NCI-H2196 (cell line): ENCODE data around the gene EBNA1BP2.
"Not testable (repeated sequence)": the region's sequence is repeated elsewhere in the genome, so short reads cannot be mapped to it uniquely, and the experiment has no call there.

Experiments used
- DNase-seq: peaks from one replicate; lab custom pipeline; 2025; ENCODE audit not compliant: unreplicated experiment; lab: John Stamatoyannopoulos, UW

The EBNA1BP2 gene

DNA sequence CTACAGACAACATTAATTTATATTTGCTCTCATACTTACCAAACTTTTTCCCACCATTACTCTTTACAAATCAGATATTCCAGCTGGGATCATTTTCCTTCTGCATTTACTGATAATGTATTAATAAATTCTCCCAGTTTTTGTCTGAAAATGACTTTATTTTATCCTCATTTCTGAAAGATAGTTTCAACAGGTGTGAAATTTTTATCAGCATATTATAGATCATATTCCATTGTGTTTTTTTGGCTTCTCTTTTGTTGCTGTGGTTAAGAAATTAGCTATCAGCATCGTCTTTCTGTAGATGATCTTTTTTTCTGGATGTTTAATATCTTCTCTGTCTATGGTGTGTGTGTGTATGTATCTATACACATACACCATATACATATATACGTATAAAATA lies 2.8 kb upstream of the EBNA1BP2 start:
- no peak for DNase-seq

DNA sequence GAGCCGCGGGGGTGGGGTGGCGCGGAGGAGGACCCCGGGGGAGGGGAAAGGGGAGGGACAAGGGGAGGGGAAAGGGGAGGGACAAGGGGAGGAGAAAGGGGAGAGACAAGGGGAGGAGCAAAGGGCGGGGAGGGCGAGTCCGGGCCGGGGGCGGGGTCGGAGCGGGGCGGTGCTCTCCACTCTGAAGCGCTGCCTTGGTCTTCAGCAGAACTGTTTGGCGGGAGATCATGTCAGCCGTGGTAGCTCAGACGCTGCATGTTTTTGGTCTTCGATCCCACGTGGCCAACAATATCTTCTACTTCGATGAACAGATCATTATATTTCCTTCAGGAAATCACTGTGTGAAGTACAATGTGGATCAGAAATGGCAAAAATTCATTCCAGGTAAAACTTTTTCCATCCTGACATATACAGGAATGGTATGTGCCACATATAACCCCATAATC lies 460 bp upstream of the EBNA1BP2 start:
- DNase-seq, result peak; percentile 82

- no peak for DNase-seq
These were observed 696 bp downstream of the EBNA1BP2 start for GRCh38 chr1:43171312-43171875.

DNA sequence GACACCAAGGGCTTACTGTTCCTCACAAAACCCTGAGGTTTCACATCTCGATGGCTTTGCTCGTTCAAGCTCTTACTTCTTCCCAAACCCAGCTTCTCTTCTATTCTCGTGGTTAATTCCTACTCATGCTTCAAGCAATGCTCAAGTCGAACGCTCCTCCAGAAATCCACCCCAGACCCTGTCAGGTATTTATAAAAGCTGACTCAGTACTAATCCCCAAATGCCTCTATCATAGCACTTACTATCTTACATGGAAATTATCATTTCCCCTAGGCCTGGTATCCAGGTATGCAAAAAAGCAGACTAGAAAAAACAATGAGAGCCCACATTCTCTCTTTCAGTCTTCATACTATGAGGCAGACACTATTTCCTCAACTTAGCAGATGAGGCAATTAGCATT lies 6.3 kb downstream of the EBNA1BP2 start:
- DNase-seq, result no peak

GRCh38 chr1:43165162-43165561 lies 6.9 kb downstream of the EBNA1BP2 start:
- no peak for DNase-seq

DNA sequence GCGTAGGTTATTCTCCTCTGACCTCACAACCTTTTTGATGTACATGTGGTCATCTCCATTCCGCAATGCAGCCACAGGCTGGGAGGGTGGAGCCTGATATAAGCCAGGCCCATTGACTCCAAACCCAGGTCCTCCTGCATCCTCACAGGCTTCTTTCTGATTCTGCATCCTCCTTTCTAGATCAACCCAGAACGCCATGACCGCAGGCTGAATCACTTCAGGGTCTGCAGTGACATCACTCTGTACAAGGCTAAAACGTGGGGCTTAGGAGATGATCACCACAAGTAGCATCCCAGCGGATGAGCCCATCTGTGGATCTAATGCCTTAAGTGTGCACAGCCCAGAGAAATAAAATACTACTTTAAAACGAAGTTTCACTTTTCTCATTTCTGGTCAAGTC lies 16.1 kb downstream of the EBNA1BP2 start:
- DNase-seq, result no peak

GRCh38 chr1:43153443-43153842 lies 18.6 kb downstream of the EBNA1BP2 start:
- DNase-seq, result no peak

GRCh38 chr1:43152866-43153265 lies 19.2 kb downstream of the EBNA1BP2 start:
- peak; percentile 33 for DNase-seq

GRCh38 chr1:43149889-43150288 lies 22.2 kb downstream of the EBNA1BP2 start:
- DNase-seq, result no peak

DNA sequence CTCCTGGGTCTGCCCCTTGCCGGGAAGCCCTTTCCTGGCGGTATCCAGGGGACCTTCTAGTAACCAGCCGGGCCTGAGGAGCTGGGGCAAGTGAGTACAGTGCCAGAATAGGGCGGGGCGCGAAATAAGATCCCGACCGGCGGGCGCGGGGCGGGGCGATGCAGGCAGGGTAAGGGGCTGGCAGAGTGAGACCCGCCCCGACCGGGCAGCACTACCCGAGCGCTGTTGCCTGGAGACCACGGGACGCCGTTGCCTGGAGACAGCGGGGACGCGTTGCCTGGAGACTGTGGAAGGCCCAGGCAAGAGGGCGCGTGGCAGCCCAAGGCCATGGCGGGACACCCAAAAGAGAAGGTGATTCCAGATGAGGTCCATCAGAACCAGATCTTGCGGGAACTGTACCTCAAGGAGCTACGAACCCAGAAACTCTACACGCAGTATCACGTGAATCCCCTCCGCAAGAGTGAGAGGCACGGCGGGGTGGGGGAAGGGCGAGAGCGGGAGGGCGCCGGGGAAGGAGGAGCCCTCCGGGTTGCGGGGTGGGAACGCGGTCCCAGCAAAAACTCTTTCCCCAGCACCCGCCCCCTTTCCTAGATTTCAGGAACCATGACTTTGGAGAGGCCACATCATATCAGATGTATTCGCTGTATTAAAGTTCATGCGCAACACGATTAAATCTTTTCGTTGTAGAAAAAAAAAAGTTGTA lies 24.3 kb downstream of the EBNA1BP2 start:
- peak; percentile 90 for DNase-seq

DNA sequence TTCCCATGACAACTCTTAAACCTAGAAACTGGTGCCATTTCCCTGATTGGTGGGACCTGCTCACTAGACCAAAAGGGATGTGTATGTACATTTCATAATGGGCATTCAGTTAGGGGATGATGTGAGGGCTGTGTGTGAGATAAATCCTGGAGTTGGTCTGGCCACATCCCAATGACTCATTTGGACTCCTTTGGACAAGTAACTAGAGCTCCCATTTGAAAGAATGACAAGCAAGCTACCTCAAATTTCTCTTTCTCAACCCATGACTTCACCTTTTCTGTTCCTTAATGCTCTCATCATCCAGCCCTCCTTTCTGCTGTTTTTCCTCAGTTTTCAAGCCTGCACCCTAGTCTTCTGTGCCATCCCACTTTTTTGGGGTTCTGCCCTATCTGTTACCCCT lies 27.9 kb downstream of the EBNA1BP2 start:
- no peak for DNase-seq

DNA sequence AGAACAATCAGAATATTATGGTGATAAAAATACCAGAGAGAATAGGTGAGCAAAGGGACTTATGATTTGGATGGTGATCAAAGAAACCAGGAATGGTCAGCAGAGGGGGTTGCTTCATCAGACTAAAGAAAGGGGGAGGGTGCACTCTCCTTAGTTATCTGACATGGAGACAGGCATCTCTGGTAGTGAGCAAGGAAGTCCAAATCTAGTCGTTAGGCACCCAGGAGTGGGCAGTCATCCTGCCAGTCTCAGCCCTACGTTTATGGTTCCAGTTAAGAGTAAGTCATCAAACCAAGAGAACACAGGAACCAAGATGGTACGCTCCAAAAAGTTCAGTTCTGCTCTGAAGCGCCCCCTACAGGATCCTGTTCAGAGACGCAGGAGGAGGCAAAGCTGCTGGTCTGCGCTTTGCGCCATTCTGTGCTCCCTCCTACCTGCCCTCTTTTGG lies 28.6 kb downstream of the EBNA1BP2 start:
- DNase-seq, result no peak

DNA sequence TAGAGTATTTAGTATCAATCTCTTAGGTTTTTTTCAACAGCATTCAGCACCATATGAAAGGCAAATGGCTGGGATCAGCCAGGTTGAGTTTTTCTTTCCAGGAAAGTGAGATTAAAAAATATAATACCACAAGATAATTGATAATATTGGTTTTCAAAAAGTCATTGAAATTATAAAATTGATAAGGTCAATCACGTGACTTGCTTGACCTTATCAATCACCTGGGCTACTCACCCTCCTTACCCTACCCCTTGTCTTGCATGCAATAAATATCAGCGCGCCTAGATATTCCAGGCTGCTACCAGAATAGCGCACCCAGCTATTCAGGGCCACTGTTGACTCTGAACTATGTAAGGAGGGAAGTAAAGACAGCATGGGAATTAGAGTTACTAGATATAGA lies 31.5 kb downstream of the EBNA1BP2 start:
- DNase-seq, result no peak

GRCh38 chr1:43140010-43140409 lies 32.1 kb downstream of the EBNA1BP2 start:
- DNase-seq, result no peak

- not testable (repeated sequence) for DNase-seq
These were observed 32.8 kb downstream of the EBNA1BP2 start for GRCh38 chr1:43139295-43139694.

GRCh38 chr1:43137445-43138052 lies 34.5 kb downstream of the EBNA1BP2 start:
- DNase-seq, result no peak

- DNase-seq, result no peak
These were observed 36.0 kb downstream of the EBNA1BP2 start for GRCh38 chr1:43135857-43136781.

- DNase-seq, result no peak
These were observed 37.5 kb downstream of the EBNA1BP2 start for GRCh38 chr1:43134640-43135039.

DNA sequence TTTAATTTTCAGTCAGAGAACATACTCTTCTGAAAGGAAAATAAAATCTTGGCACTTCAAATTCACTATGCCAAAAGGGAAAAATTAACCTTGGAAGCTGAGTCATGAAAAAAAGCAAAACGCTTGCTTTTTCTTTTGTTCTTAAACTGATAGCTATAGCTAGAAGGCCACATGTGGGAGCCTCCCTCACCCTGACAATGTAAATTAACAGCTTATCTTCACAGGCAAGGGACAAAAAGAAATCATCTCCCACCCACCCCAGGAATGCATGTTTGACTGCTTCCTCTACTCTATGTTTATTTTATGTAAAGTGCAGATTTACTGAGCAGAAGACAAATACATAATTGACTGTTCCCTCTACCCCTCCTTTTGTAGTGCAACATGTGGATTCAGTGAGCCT lies 38.0 kb downstream of the EBNA1BP2 start:
- no peak for DNase-seq

- no peak for DNase-seq
These were observed 42.7 kb downstream of the EBNA1BP2 start for GRCh38 chr1:43129426-43129825.

DNA sequence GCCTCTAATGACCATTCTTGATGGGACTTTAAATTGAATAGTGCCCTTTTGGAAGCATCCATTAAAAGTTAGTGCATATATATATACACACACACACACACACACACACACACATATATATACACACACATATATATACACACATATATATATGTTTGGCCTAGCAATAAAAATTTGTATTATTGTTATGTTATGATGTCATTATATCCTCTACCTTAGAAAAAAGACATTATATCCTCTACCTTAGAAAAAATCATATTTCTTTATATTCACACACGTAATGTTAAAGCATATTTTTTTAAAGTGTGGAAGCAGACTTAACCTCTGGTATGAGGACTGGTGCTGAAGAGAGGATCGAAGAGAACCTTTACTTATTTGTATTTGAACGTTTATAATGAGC lies 43.3 kb downstream of the EBNA1BP2 start:
- no peak for DNase-seq
